Lung (tissue), 12 donors: ENCODE results near the gene RAP1A. TPM values are rescaled to one million over a fixed set of nuclear protein-coding genes. Genes with fewer than 3 reads are reported as not detected.

Source experiments
- ATAC-seq: fragments of 200-7000 bp; cut with Tn5 transposase; one replicate; pipeline ENCODE4 v1.9.1; 2020; ENCODE audit warnings: moderate number of reproducible peaks; ENCODE audit not compliant: insufficient read depth, low FRiP score
- DNase-seq, 3 donors: peaks; one replicate each; pipeline ENCODE4 v3.0.0-alpha.2; 2013 to 2017
- H3K27ac ChIP-seq, 2 donors: one replicate each; pipeline ENCODE4 v1.5.1; 2013; ENCODE audit warnings: mild to moderate bottlenecking in 2 of 2, moderate library complexity in 2 of 2, control low read depth in 1 of 2, inconsistent platforms in 1 of 2, low read depth in 1 of 2, low read length in 1 of 2
- H3K27me3 ChIP-seq, 3 donors: one replicate each; pipeline ENCODE4 v1.5.1; 2013; ENCODE audit warnings: low read length in 2 of 3; ENCODE audit not compliant: control insufficient read depth in 3 of 3, insufficient read depth in 3 of 3
- H3K36me3 ChIP-seq, 4 donors: one replicate each; pipeline ENCODE4 v1.5.1; 2013; ENCODE audit warnings: low read length in 4 of 4, mild to moderate bottlenecking in 1 of 4, moderate library complexity in 1 of 4; ENCODE audit not compliant: control insufficient read depth in 4 of 4, insufficient read depth in 4 of 4
- H3K4me1 ChIP-seq, 5 donors: one replicate each; pipeline ENCODE4 v1.5.1; 2013; ENCODE audit warnings: low read length in 5 of 5, mild to moderate bottlenecking in 2 of 5, moderate library complexity in 1 of 5; ENCODE audit not compliant: control insufficient read depth in 5 of 5, insufficient read depth in 5 of 5
- H3K4me3 ChIP-seq: one replicate; pipeline ENCODE4 v1.5.1; 2013; ENCODE audit warnings: mild to moderate bottlenecking, control low read depth, moderate library complexity
- H3K9ac ChIP-seq, 2 donors: one replicate each; pipeline ENCODE4 v1.5.1; 2013; ENCODE audit warnings: low read length in 2 of 2, control low read depth in 1 of 2; ENCODE audit not compliant: insufficient read depth in 1 of 2
- H3K9me3 ChIP-seq, 4 donors: one replicate each; pipeline ENCODE4 v1.5.1; 2013; ENCODE audit warnings: low read length in 3 of 4, mild to moderate bottlenecking in 1 of 4, moderate library complexity in 1 of 4; ENCODE audit not compliant: control insufficient read depth in 4 of 4, insufficient read depth in 3 of 4
- WGBS, 2 donors: extraction: QIAGEN DNeasy Blood & Tissue Kit; methylation state at CpG; one replicate each; pipeline ENCODE4 v1.1.7; 2013; 5-methylcytosine and 5-hydroxymethylcytosine counted together
- polyA plus RNA-seq, 2 donors: library from polyadenylated mRNA; stranded (reverse); fragments of 200-250 nt; gene quantifications; one replicate each; pipeline ENCODE4 v1.2.1, GENCODE V29; 2013
- total RNA-seq, 2 donors: library from RNA; depleted of rRNA in 1 of 2; stranded (reverse); fragments of >200 nt in 1 of 2; gene quantifications; one replicate each; pipeline ENCODE4 v1.2.1, GENCODE V29; 2014 to 2021
- TF ChIP-seq, protein P1 (sequence below): IDR thresholded peaks from 2 replicates; pipeline ENCODE4 v1.5.1; 2012; ENCODE audit warnings: mild to moderate bottlenecking; ENCODE audit errors: control extremely low read depth, extremely low read depth
- donor health status: control.
- donor health status: control.
- donor health status: Bipolar disorder and iron deficiency.
- donor health status: healthy.
- donor health status: DM: yes; HTN: yes; CAD: no.

Gene RAP1A
- total and polyA plus RNA-seq, 4 donors, result 64.5 to 97.3 (median 77.6) TPM

DNA sequence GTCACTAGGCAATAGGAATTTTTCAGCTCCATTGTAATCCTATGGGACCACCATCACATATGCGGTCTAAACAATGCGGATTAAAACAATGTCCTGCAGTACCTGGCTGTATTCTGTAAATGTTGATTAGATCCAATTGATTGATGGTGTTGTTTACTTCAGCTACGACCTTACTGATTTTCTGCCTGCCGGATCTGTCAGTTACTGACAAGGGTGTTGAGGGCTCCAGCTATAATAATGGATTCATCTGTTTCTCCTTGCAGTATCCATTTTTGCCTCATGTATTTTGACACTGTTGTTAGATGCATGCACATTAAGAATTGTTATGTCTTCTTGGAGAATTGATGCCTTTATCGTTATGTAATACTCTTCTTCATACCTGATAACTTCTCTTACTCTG, 39.0 kb downstream of the RAP1A start:
- H3K27me3 ChIP-seq, result no peaks in the 10 kb centered on the region
- DNase-seq, result no peak
- H3K9ac ChIP-seq, result no peak overlapping the region
- peaks cover 0 to 17% (median 12%) of the 10 kb centered on the region in 5 donors for H3K4me1 ChIP-seq
- H3K36me3 ChIP-seq, result no peaks in the 10 kb centered on the region
- H3K9me3 ChIP-seq, result no peaks in the 10 kb centered on the region
- ATAC-seq, result no peak
- TF ChIP-seq, protein P1, sequence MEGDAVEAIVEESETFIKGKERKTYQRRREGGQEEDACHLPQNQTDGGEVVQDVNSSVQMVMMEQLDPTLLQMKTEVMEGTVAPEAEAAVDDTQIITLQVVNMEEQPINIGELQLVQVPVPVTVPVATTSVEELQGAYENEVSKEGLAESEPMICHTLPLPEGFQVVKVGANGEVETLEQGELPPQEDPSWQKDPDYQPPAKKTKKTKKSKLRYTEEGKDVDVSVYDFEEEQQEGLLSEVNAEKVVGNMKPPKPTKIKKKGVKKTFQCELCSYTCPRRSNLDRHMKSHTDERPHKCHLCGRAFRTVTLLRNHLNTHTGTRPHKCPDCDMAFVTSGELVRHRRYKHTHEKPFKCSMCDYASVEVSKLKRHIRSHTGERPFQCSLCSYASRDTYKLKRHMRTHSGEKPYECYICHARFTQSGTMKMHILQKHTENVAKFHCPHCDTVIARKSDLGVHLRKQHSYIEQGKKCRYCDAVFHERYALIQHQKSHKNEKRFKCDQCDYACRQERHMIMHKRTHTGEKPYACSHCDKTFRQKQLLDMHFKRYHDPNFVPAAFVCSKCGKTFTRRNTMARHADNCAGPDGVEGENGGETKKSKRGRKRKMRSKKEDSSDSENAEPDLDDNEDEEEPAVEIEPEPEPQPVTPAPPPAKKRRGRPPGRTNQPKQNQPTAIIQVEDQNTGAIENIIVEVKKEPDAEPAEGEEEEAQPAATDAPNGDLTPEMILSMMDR, result no peak
- no peak overlapping the region for H3K4me3 ChIP-seq
- H3K27ac ChIP-seq, result no peak overlapping the region
- 90 to 93% methylated on average over 5 of the region's 5 CpGs for WGBS, 2 donors

DNA sequence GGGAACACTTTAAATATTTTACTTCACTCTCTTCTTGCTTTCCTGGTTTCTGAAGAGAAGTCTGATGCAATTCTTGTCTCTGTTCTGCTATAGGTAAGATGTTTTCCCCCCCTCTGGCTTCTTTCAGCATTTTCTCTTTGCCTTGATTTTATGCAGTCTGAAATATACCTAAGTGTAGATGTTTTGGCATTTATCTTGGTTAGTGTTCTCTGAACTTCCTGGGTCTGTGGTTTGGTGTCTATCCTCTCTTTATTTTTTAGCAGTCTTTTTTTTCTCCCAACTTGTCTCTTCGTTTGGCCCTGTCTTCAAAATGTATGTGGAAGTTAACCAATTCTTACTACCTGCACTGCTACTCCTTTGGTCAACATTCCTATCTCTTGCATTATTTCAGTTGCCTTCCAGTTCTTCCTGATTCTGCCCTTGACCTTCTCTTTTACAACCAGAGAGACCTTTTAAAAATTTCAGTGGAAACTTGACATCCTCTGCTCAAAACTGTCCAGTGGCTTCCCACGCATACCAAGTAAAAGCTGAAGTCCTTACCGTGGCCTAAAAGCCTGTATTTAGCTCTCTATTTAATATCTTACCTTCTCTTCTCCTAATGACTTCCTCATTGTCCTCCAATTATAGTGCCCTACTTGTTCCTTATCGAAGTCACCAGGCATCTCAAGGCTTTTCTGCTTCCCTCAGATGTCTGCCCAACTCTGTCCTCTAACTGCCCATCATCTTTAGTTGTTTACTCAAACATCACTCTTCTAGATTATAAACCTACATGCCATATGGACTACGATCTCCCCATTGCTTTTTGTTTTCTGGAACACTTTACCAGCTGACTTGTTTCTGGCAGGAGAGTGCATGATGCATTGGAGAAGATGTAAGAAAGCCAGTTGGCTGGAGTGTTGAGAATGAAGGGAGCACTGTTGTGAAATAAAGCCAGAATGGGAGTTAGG, 40.9 kb downstream of the RAP1A start:
- DNase-seq, result peak in 2 of 3 donors; percentile 27 to 51
- no peaks in the 10 kb centered on the region for H3K9me3 ChIP-seq
- H3K9ac ChIP-seq, result no peak overlapping the region
- peaks cover 0 to 17% (median 13%) of the 10 kb centered on the region in 5 donors for H3K4me1 ChIP-seq
- ATAC-seq, result no peak
- H3K27me3 ChIP-seq, result no peaks in the 10 kb centered on the region
- TF ChIP-seq, protein P1, result no peak
- no peaks in the 10 kb centered on the region for H3K36me3 ChIP-seq
- H3K27ac ChIP-seq, result no peak overlapping the region
- WGBS, 2 donors, result 22 to 26% methylated on average over 5 of the region's 5 CpGs
- no peak overlapping the region for H3K4me3 ChIP-seq

DNA sequence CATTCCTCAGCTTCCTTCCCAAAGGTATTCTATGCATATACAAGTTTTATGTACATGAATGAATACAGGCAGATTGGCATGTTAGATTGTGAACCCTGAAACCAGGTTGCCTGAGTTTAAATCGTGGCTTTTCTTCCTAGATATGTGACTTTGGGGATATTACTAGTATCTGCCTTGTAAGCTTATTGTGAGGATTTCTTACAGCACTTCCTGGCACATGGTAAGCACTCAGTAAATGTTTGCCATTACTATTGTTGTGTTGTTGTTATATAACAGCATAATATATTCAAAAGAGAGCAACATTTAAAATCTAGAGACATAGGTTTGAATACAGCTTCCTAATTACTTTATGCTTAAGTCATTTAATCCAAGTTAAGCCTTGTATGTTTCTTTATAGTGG, 45.1 kb downstream of the RAP1A start:
- DNase-seq (no peak), ATAC-seq (no peak)
- Histone ChIP-seq H3K27ac (no peak overlapping the region), H3K4me1 (peaks cover 2 to 30% (median 13%) of the 10 kb centered on the region in 5 donors), H3K36me3 (peaks cover 0 to 3% (median 0%) of the 10 kb centered on the region in 4 donors), H3K9me3 (no peaks in the 10 kb centered on the region), H3K27me3 (no peaks in the 10 kb centered on the region), H3K9ac (no peak overlapping the region), H3K4me3 (no peak overlapping the region)
- TF ChIP-seq, protein P1, result no peak
- 49 to 63% methylated on average over 1 of the region's 1 CpG for WGBS, 2 donors
